Stomach (tissue), 9 donors: ENCODE results near the gene ASTN2. TPM values are rescaled to one million over a fixed set of nuclear protein-coding genes. Genes with fewer than 3 reads are reported as not detected.

Source experiments
- DNase-seq, 2 donors: peaks; one replicate each; pipeline versions ENCODE4 v3.0.0 to v3.0.0-alpha.2; 2013 to 2019
- H3K27ac ChIP-seq, 5 donors: fragments of 200-600 bp in 4 of 5; sonication (generic) in 4 of 5; one replicate each; pipeline ENCODE4 v1.5.1; 2013 to 2019; ENCODE audit warnings: mild to moderate bottlenecking in 1 of 5, moderate library complexity in 1 of 5
- H3K27me3 ChIP-seq, 3 donors: fragments of 200-600 bp; sonication (generic); one replicate each; pipeline ENCODE4 v1.5.1; 2017 to 2019; ENCODE audit warnings: mixed run types in 1 of 3
- H3K36me3 ChIP-seq, 4 donors: fragments of 200-600 bp; sonication (generic); 1 replicate in 3 of 4; 2 replicates in 1 of 4; pipeline ENCODE4 v1.5.1; 2016 to 2019
- H3K4me1 ChIP-seq, 4 donors: fragments of 200-600 bp; sonication (generic); one replicate each; pipeline ENCODE4 v1.5.1; 2016 to 2019
- H3K4me3 ChIP-seq, 4 donors: fragments of 200-600 bp; sonication (generic) in 3 of 4; one replicate each; pipeline ENCODE4 v1.5.1; 2016 to 2019; ENCODE audit warnings: mild to moderate bottlenecking in 1 of 4
- H3K9me3 ChIP-seq, 4 donors: fragments of 200-600 bp; sonication (generic); one replicate each; pipeline ENCODE4 v1.5.1; 2016 to 2019
- EP300 ChIP-seq: sonication (generic); formaldehyde crosslinking; IDR thresholded peaks from one replicate; pipeline ENCODE4 v1.6.1; 2017; ENCODE audit warnings: antibody characterized with exemption
- POLR2A ChIP-seq, 4 donors: fragments of 450-650 bp; IDR thresholded peaks; one replicate each; pipeline ENCODE4 v1.6.1; 2016; ENCODE audit warnings: antibody characterized with exemption in 4 of 4, control low read depth in 2 of 4, mild to moderate bottlenecking in 1 of 4, moderate library complexity in 1 of 4
- POLR2AphosphoS5 ChIP-seq, 3 donors: sonication (generic); formaldehyde crosslinking; IDR thresholded peaks; one replicate each; pipeline ENCODE4 v1.6.1; 2016; ENCODE audit warnings: antibody characterized with exemption in 3 of 3
- WGBS, 5 donors: extraction: QIAGEN DNeasy Blood & Tissue Kit in 3 of 5; methylation state at CpG; one replicate each; pipeline versions ENCODE4 v1.1.5 to v1.1.7; 2013 to 2018; 5-methylcytosine and 5-hydroxymethylcytosine counted together
- intact Hi-C: fragments of 100-400 bp; cut with DNase I; formaldehyde crosslinking; loops from one replicate; pipeline ENCODE4 v1.15.1; 2023; ENCODE audit warnings: low total_unique reads
- polyA plus RNA-seq, 3 donors: library from polyadenylated mRNA; stranded (reverse); fragments of 200-250 nt; gene quantifications; one replicate each; pipeline ENCODE4 v1.2.3, GENCODE V29; 2013
- total RNA-seq, 5 donors: library from RNA; depleted of rRNA; stranded (reverse); fragments of >200 nt; gene quantifications; one replicate each; pipeline versions ENCODE4 v1.1.0 to v1.2.3, GENCODE V29; 2014 to 2016
- TF ChIP-seq, protein P1 (sequence below), 7 experiments: fragments of 450-650 bp in 4 of 7; fragments of 200-600 bp in 3 of 7; sonication (generic) in 3 of 7; IDR thresholded peaks; one replicate each; pipeline ENCODE4 v1.5.1; 2016 to 2019; ENCODE audit warnings: antibody characterized with exemption in 7 of 7, control low read depth in 2 of 7, mild to moderate bottlenecking in 1 of 7
- donor health status: healthy with polysubstance abuse.
- donor health status: Bipolar disorder and iron deficiency.
- donor health status: healthy.

The ASTN2 gene
- total and polyA plus RNA-seq, 8 donors: 2.1 to 22.3 (median 4.2) TPM; not detected in 1

DNA sequence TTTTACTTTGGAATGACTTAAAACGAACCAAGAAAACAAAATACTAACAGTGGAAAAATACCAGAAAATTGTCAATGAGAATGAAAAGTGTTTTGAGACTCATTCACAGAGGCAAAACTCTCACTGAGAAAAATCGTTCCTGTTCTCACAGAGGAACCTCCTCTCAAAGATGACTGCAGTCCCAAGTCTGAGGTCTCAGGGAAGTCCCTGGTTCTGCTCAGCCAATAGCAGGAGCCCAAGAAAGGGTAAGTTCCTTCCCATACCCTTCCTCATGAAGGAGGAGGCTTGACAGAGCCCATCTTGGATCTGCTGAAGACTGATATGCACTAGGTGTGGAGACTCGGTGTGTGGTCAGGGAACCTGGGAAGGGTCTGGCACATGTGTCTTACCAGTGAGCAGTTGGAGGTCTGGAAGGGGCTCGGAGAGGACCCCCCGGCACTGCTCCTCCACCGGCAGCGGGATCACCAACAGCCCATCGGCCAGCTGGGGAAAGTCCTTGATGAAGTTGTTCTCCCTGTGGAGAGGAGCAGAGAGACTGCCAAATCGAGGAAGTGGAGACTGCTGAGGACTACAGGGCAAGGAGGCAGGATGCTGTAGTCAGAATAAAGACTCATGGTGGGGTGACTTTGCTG is 681.7 kb downstream of the ASTN2 start:
- no peak for DNase-seq
- no peak overlapping the region for H3K27ac ChIP-seq
- no peaks in the 10 kb centered on the region for H3K9me3 ChIP-seq
- peaks cover 0 to 7% (median 2%) of the 10 kb centered on the region in 4 donors for H3K4me1 ChIP-seq
- no peak overlapping the region for H3K4me3 ChIP-seq
- 76 to 83% (median 80%) methylated on average over 9 of the region's 9 CpGs for WGBS, 5 donors
- intact Hi-C loops: no loop called here
- H3K36me3 ChIP-seq: no peaks in the 10 kb centered on the region
- H3K27me3 ChIP-seq: no peaks in the 10 kb centered on the region
- TF ChIP-seq EP300: no peak
- TF ChIP-seq POLR2AphosphoS5 (IDR thresholded peaks at IDR 0.05): no peak
- no peak for TF ChIP-seq POLR2A (IDR thresholded peaks at IDR 0.05)
- TF ChIP-seq, protein P1, sequence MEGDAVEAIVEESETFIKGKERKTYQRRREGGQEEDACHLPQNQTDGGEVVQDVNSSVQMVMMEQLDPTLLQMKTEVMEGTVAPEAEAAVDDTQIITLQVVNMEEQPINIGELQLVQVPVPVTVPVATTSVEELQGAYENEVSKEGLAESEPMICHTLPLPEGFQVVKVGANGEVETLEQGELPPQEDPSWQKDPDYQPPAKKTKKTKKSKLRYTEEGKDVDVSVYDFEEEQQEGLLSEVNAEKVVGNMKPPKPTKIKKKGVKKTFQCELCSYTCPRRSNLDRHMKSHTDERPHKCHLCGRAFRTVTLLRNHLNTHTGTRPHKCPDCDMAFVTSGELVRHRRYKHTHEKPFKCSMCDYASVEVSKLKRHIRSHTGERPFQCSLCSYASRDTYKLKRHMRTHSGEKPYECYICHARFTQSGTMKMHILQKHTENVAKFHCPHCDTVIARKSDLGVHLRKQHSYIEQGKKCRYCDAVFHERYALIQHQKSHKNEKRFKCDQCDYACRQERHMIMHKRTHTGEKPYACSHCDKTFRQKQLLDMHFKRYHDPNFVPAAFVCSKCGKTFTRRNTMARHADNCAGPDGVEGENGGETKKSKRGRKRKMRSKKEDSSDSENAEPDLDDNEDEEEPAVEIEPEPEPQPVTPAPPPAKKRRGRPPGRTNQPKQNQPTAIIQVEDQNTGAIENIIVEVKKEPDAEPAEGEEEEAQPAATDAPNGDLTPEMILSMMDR (IDR thresholded peaks at IDR 0.05): no peak

DNA sequence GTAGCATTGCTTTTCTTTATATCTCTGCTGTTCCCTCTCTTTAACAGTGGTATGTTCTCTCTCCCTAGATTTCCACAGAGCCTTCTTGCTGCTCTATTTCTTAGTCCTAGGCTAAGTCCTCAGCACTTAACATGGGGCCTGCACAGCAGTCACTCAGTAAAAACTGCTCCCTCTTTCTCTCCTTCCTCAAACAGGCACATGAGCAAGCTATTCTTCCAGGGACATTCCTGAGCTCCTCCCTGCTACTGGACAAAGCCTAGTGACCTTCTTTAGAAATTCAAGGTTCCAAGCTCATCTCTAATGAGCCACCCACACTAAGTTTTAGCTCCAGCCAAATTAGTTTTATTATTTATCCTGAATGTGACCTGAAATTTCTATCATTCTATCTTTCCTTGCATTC is 688.3 kb downstream of the ASTN2 start:
- intact Hi-C loops: no loop called here
- no peak overlapping the region for H3K27ac ChIP-seq
- no peak overlapping the region for H3K4me3 ChIP-seq
- TF ChIP-seq POLR2AphosphoS5 (IDR thresholded peaks at IDR 0.05) (no peak), POLR2A (IDR thresholded peaks at IDR 0.05) (no peak), EP300 (no peak)
- TF ChIP-seq, protein P1 (IDR thresholded peaks at IDR 0.05): no peak
- no peaks in the 10 kb centered on the region for H3K9me3 ChIP-seq
- H3K36me3 ChIP-seq: peaks cover 0 to 4% (median 0%) of the 10 kb centered on the region in 4 donors
- H3K27me3 ChIP-seq: no peaks in the 10 kb centered on the region
- no peaks in the 10 kb centered on the region for H3K4me1 ChIP-seq
- DNase-seq: no peak

DNA sequence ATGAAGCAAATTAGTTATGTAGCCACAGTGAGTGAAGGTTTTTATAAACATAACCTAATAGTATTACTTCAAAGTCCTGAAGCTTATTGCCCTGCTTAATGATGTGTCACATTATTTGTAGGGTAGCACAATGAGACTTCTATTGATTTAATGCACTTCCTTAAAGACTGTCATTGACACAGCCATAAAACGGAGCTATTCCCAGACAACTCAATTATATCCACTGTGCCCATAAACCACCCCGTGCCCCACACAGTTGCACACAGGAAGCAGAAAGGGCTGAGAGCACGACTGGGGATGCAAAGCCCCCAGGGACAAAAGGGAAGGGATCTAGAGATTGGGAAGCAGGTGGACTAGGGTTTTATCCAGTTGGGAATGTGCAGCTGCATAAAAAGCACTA is 690.7 kb downstream of the ASTN2 start:
- H3K4me3 ChIP-seq: no peak overlapping the region
- no peaks in the 10 kb centered on the region for H3K4me1 ChIP-seq
- no peaks in the 10 kb centered on the region for H3K27me3 ChIP-seq
- WGBS, 5 donors: 31 to 75% (median 62%) methylated on average over 3 of the region's 3 CpGs
- TF ChIP-seq POLR2AphosphoS5 (IDR thresholded peaks at IDR 0.05) (no peak), EP300 (no peak), POLR2A (IDR thresholded peaks at IDR 0.05) (no peak)
- TF ChIP-seq, protein P1 (IDR thresholded peaks at IDR 0.05): no peak
- H3K9me3 ChIP-seq: no peaks in the 10 kb centered on the region
- peaks cover 0 to 4% (median 0%) of the 10 kb centered on the region in 4 donors for H3K36me3 ChIP-seq
- no peak for DNase-seq
- intact Hi-C loops: no loop called here
- no peak overlapping the region for H3K27ac ChIP-seq

DNA sequence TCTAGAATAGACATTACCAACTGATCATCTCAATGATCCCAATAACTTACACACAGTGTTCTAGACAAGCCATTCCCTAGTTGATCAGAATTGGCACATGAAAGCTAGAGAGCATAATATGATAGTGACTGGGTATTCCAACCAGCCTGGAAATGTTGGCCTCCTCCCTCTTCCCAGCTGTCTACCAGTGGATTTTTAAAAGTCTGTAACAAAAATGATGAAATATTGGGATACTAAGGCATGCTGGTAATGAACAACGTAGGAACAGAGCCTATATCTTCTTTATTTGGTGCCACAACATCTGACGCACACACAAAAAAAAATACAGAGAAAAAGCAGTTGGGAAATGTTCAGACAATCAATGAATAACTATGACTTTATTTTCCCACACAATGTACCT is 692.9 kb downstream of the ASTN2 start:
- Histone ChIP-seq H3K4me3 (no peak overlapping the region), H3K27ac (no peak overlapping the region), H3K27me3 (no peaks in the 10 kb centered on the region), H3K9me3 (no peaks in the 10 kb centered on the region), H3K36me3 (peaks cover 0 to 4% (median 0%) of the 10 kb centered on the region in 4 donors), H3K4me1 (no peaks in the 10 kb centered on the region)
- WGBS, 5 donors: 44 to 91% (median 72%) methylated on average over 2 of the region's 2 CpGs
- intact Hi-C loops: no loop called here
- DNase-seq: no peak
- no peak for TF ChIP-seq POLR2AphosphoS5 (IDR thresholded peaks at IDR 0.05)
- TF ChIP-seq POLR2A (IDR thresholded peaks at IDR 0.05): no peak
- no peak for TF ChIP-seq EP300
- TF ChIP-seq, protein P1 (IDR thresholded peaks at IDR 0.05): no peak
